ENCODE results near the gene SPATS1. TPM values are rescaled to one million over a fixed set of nuclear protein-coding genes. Genes with fewer than 3 reads are reported as not detected.

Gene SPATS1
- polyA plus RNA-seq, 3 donors = not detected

- H3K79me2 ChIP-seq (ENCODE audit: insufficient read depth, low read length) = peaks cover 14% of the 10 kb centered on the region
- H3K4me1 Mint-ChIP-seq = peaks cover 25% of the 10 kb centered on the region
- no peak overlapping the region for H2AFZ ChIP-seq (ENCODE audit: insufficient read depth, low read depth, low read length, poor library complexity, severe bottlenecking)
- no peak overlapping the region for H3K9ac ChIP-seq (ENCODE audit: insufficient read depth, low read length, poor library complexity, severe bottlenecking)
- TF ChIP-seq CTCF (IDR thresholded peaks at IDR 0.05) = no peak
- peaks cover 8 to 12% of the 10 kb centered on the region in 2 donors for H3K36me3 ChIP-seq (replicated peaks in 1 of 2; ENCODE audit: control insufficient read depth in 1 of 2, insufficient read depth in 2 of 2, low read length in 2 of 2)
- H3K9me3 ChIP-seq (replicated peaks in 1 of 2; ENCODE audit: control insufficient read depth in 1 of 2, insufficient read depth in 1 of 2, low read length in 2 of 2) = no peaks in the 10 kb centered on the region
- H3K4me3 ChIP-seq (replicated peaks in 1 of 3; ENCODE audit: low read depth in 2 of 3, low read length in 3 of 3) = no peak overlapping the region
- H3K9me3 Mint-ChIP-seq = peaks cover 0 to 6% (median 0%) of the 10 kb centered on the region in 7 donors
- peaks cover 12 to 15% of the 10 kb centered on the region in 2 donors for H3K4me1 ChIP-seq (ENCODE audit: control insufficient read depth in 1 of 2, insufficient read depth in 2 of 2, low read length in 2 of 2)
- H3K27me3 Mint-ChIP-seq (ENCODE audit: low read depth in 3 of 3) = peaks cover 4 to 23% (median 15%) of the 10 kb centered on the region in 3 donors
- no peaks in the 10 kb centered on the region for H4K20me1 ChIP-seq (ENCODE audit: insufficient read depth, low read length)
- H3K36me3 Mint-ChIP-seq = peaks cover 8 to 11% of the 10 kb centered on the region in 2 donors
- no peak overlapping the region for H3K27ac Mint-ChIP-seq
- H3K27ac ChIP-seq (ENCODE audit: low read depth in 1 of 2, low read length in 2 of 2) = no peak overlapping the region
- H3K4me2 ChIP-seq (replicated peaks; ENCODE audit: extremely low read depth, low read length, poor library complexity, severe bottlenecking) = no peak overlapping the region
- intact Hi-C loops (cut with micrococcal nuclease) = no loop called here
- DNase-seq = peak in 2 of 3 donors; percentile 16 to 58
- H3K4me3 Mint-ChIP-seq = no peak overlapping the region
- H3K27me3 ChIP-seq (ENCODE audit: control insufficient read depth in 2 of 2, insufficient read depth in 2 of 2, low read length in 2 of 2) = peaks cover 2% of the 10 kb centered on the region in 2 donors
- WGBS (ENCODE audit: insufficient coverage) = 50% methylated on average over 2 of the region's 3 CpGs
These were observed 26.9 kb upstream of the SPATS1 start for GRCh38 chr6:44315516-44315915.

- no peak for TF ChIP-seq CTCF (IDR thresholded peaks at IDR 0.05)
- H3K4me2 ChIP-seq (replicated peaks; ENCODE audit: extremely low read depth, low read length, poor library complexity, severe bottlenecking) = no peak overlapping the region
- H3K9ac ChIP-seq (ENCODE audit: insufficient read depth, low read length, poor library complexity, severe bottlenecking) = no peak overlapping the region
- Mint-ChIP-seq H3K27ac (no peak overlapping the region), H3K4me1 (peaks cover 25% of the 10 kb centered on the region), H3K27me3 (ENCODE audit: low read depth in 3 of 3) (peaks cover 4 to 25% (median 15%) of the 10 kb centered on the region in 3 donors), H3K36me3 (peaks cover 4 to 6% of the 10 kb centered on the region in 2 donors), H3K9me3 (peaks cover 0 to 9% (median 0%) of the 10 kb centered on the region in 7 donors), H3K4me3 (no peak overlapping the region)
- no CpG with 5 or more reads among the region's 5 CpGs for WGBS (ENCODE audit: insufficient coverage)
- H3K27ac ChIP-seq (ENCODE audit: low read depth in 1 of 2, low read length in 2 of 2) = no peak overlapping the region
- no peaks in the 10 kb centered on the region for H3K9me3 ChIP-seq (replicated peaks in 1 of 2; ENCODE audit: control insufficient read depth in 1 of 2, insufficient read depth in 1 of 2, low read length in 2 of 2)
- peaks cover 12 to 15% of the 10 kb centered on the region in 2 donors for H3K4me1 ChIP-seq (ENCODE audit: control insufficient read depth in 1 of 2, insufficient read depth in 2 of 2, low read length in 2 of 2)
- H3K36me3 ChIP-seq (replicated peaks in 1 of 2; ENCODE audit: control insufficient read depth in 1 of 2, insufficient read depth in 2 of 2, low read length in 2 of 2) = peaks cover 4 to 8% of the 10 kb centered on the region in 2 donors
- H3K4me3 ChIP-seq (replicated peaks in 1 of 3; ENCODE audit: low read depth in 2 of 3, low read length in 3 of 3) = no peak overlapping the region
- H3K27me3 ChIP-seq (ENCODE audit: control insufficient read depth in 2 of 2, insufficient read depth in 2 of 2, low read length in 2 of 2) = peaks cover 2% of the 10 kb centered on the region in 2 donors
- H4K20me1 ChIP-seq (ENCODE audit: insufficient read depth, low read length) = no peaks in the 10 kb centered on the region
- no peak for DNase-seq
- intact Hi-C loops (cut with micrococcal nuclease) = no loop called here
- no peak overlapping the region for H2AFZ ChIP-seq (ENCODE audit: insufficient read depth, low read depth, low read length, poor library complexity, severe bottlenecking)
- H3K79me2 ChIP-seq (ENCODE audit: insufficient read depth, low read length) = peaks cover 14% of the 10 kb centered on the region
These were observed 26.5 kb upstream of the SPATS1 start for GRCh38 chr6:44315951-44316350.

Measured in CD14-positive monocyte (primary cell).